Measurements from ENCODE around the gene TCF4. TPM values are rescaled to one million over a fixed set of nuclear protein-coding genes. Genes with fewer than 3 reads are reported as not detected.

TCF4 gene
- total RNA-seq, 1 experiment from 2014 or later = 2.3 TPM

DNA sequence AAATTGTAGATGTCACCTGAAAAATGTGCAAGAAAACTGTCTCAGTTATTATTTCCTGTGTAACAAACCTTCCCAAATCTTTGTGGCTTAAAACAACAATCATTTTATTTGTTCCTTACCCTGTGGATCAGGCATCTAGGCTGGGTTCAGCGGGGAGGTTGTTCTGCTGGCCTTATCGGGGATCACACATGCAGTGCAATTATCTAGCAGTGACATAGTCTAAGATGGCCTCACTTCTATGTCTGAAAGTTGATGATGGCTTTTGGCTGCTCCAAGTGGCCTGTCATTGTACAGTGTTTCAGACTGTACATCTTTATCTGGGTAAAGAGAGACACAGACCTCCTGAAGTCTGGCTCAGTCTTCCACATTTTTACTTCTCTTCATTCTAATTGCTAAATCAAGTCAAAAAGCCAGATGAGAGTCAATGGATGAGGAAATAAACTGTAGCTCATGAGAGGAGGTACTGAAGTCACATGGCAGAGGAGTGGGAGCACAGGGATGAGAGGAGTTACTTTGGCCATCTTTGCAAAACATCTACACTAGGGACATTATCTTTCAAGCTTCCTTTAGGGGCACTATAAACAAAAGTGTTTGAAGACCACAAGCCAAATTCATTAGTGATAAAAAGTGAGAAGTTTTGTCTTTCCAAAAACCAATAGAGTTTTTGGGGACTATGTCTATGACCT lies 385.6 kb downstream of the TCF4 start:
- no peak for ATAC-seq
- intact Hi-C loops (cut with micrococcal nuclease; ENCODE audit: unreplicated experiment) = no loop called here
- no peak for DNase-seq (ENCODE audit: low read depth, low spot score)
- ChIA-PET CTCF (no interaction called here), POLR2A (no interaction called here)
- H3K4me3 ChIP-seq (ENCODE audit: low read depth in 2 of 2, low read length in 2 of 2) = no peak overlapping the region
- no peaks in the 10 kb centered on the region for H3K36me3 ChIP-seq (ENCODE audit: control insufficient read depth, insufficient read depth, low read length)
- no peak overlapping the region for H3K27ac ChIP-seq (ENCODE audit: low read length)
- no TSS peak for BruUV-seq (replicated peaks)
- in situ Hi-C loops (cut with HindIII; ENCODE audit: low pct_unique_long_range_greater_than_20kb, low sequenced_read_pairs) = no loop called here
- H3K9me3 ChIP-seq (ENCODE audit: control insufficient read depth, insufficient read depth, low read depth, low read length) = no peaks in the 10 kb centered on the region
- H3K4me1 ChIP-seq (ENCODE audit: control insufficient read depth, insufficient read depth, low read length) = no peaks in the 10 kb centered on the region
- TF ChIP-seq, protein P1, sequence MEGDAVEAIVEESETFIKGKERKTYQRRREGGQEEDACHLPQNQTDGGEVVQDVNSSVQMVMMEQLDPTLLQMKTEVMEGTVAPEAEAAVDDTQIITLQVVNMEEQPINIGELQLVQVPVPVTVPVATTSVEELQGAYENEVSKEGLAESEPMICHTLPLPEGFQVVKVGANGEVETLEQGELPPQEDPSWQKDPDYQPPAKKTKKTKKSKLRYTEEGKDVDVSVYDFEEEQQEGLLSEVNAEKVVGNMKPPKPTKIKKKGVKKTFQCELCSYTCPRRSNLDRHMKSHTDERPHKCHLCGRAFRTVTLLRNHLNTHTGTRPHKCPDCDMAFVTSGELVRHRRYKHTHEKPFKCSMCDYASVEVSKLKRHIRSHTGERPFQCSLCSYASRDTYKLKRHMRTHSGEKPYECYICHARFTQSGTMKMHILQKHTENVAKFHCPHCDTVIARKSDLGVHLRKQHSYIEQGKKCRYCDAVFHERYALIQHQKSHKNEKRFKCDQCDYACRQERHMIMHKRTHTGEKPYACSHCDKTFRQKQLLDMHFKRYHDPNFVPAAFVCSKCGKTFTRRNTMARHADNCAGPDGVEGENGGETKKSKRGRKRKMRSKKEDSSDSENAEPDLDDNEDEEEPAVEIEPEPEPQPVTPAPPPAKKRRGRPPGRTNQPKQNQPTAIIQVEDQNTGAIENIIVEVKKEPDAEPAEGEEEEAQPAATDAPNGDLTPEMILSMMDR (IDR thresholded peaks at IDR 0.05) = no peak
- TF ChIP-seq, protein P2, sequence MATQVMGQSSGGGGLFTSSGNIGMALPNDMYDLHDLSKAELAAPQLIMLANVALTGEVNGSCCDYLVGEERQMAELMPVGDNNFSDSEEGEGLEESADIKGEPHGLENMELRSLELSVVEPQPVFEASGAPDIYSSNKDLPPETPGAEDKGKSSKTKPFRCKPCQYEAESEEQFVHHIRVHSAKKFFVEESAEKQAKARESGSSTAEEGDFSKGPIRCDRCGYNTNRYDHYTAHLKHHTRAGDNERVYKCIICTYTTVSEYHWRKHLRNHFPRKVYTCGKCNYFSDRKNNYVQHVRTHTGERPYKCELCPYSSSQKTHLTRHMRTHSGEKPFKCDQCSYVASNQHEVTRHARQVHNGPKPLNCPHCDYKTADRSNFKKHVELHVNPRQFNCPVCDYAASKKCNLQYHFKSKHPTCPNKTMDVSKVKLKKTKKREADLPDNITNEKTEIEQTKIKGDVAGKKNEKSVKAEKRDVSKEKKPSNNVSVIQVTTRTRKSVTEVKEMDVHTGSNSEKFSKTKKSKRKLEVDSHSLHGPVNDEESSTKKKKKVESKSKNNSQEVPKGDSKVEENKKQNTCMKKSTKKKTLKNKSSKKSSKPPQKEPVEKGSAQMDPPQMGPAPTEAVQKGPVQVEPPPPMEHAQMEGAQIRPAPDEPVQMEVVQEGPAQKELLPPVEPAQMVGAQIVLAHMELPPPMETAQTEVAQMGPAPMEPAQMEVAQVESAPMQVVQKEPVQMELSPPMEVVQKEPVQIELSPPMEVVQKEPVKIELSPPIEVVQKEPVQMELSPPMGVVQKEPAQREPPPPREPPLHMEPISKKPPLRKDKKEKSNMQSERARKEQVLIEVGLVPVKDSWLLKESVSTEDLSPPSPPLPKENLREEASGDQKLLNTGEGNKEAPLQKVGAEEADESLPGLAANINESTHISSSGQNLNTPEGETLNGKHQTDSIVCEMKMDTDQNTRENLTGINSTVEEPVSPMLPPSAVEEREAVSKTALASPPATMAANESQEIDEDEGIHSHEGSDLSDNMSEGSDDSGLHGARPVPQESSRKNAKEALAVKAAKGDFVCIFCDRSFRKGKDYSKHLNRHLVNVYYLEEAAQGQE (IDR thresholded peaks at IDR 0.05; ENCODE audit: insufficient read depth in 1 of 2, low read depth in 2 of 2, low read length in 1 of 2) = no peak
- TF ChIP-seq TCF7L2 (IDR thresholded peaks at IDR 0.05; ENCODE audit: low read depth, low read length) (no peak), SIN3A (IDR thresholded peaks at IDR 0.05; ENCODE audit: borderline replicate concordance, insufficient read depth, low read depth, low read length) (no peak), POLR2AphosphoS5 (IDR thresholded peaks at IDR 0.05; ENCODE audit: low read depth, low read length) (no peak)
- no peaks in the 10 kb centered on the region for H3K27me3 ChIP-seq (ENCODE audit: control insufficient read depth, insufficient read depth, low read length)

- CTCF ChIA-PET = no interaction called here
- intact Hi-C loops (cut with micrococcal nuclease; ENCODE audit: unreplicated experiment) = no loop called here
- POLR2A ChIA-PET = no interaction called here
- TF ChIP-seq SIN3A (IDR thresholded peaks at IDR 0.05; ENCODE audit: borderline replicate concordance, insufficient read depth, low read depth, low read length) (no peak), TCF7L2 (IDR thresholded peaks at IDR 0.05; ENCODE audit: low read depth, low read length) (no peak), POLR2AphosphoS5 (IDR thresholded peaks at IDR 0.05; ENCODE audit: low read depth, low read length) (no peak)
- TF ChIP-seq, protein P1 (IDR thresholded peaks at IDR 0.05) = no peak
- TF ChIP-seq, protein P2 (IDR thresholded peaks at IDR 0.05; ENCODE audit: insufficient read depth in 1 of 2, low read depth in 2 of 2, low read length in 1 of 2) = no peak
- no peak overlapping the region for H3K4me3 ChIP-seq (ENCODE audit: low read depth in 2 of 2, low read length in 2 of 2)
- H3K27me3 ChIP-seq (ENCODE audit: control insufficient read depth, insufficient read depth, low read length) = no peaks in the 10 kb centered on the region
- DNase-seq (ENCODE audit: low read depth, low spot score) (no peak), ATAC-seq (no peak)
- H3K4me1 ChIP-seq (ENCODE audit: control insufficient read depth, insufficient read depth, low read length) = no peaks in the 10 kb centered on the region
- no peaks in the 10 kb centered on the region for H3K36me3 ChIP-seq (ENCODE audit: control insufficient read depth, insufficient read depth, low read length)
- BruUV-seq (replicated peaks) = no TSS peak
- no peaks in the 10 kb centered on the region for H3K9me3 ChIP-seq (ENCODE audit: control insufficient read depth, insufficient read depth, low read depth, low read length)
- H3K27ac ChIP-seq (ENCODE audit: low read length) = no peak overlapping the region
- in situ Hi-C loops (cut with HindIII; ENCODE audit: low pct_unique_long_range_greater_than_20kb, low sequenced_read_pairs) = no loop called here
Observed at GRCh38 chr18:55199291-55199963, 388.6 kb downstream of the TCF4 start.

Measured in Panc1 (cell line).